DMS79 treated with DMSO at 0.1 percent for 48 hours (cell line): Measurements from ENCODE around the gene FLVCR2.
"Not testable (repeated sequence)": the region's sequence is repeated elsewhere in the genome, so short reads cannot be mapped to it uniquely, and the experiment has no call there.

Source experiments
- DNase-seq: peaks from one replicate; lab custom pipeline; 2025; lab: John Stamatoyannopoulos, UW

Gene FLVCR2

GRCh38 chr14:75595226-75595625 lies 16.8 kb downstream of the FLVCR2 start:
- no peak for DNase-seq

GRCh38 chr14:75597149-75597548 lies 18.7 kb downstream of the FLVCR2 start:
- DNase-seq, result no peak

- not testable (repeated sequence) for DNase-seq
Observed at GRCh38 chr14:75600100-75600499, 21.7 kb downstream of the FLVCR2 start.

- not testable (repeated sequence) for DNase-seq
Observed at GRCh38 chr14:75601061-75601460, 22.6 kb downstream of the FLVCR2 start.

- DNase-seq, result no peak
Observed at GRCh38 chr14:75602503-75602902, 24.1 kb downstream of the FLVCR2 start.

GRCh38 chr14:75604979-75605851 lies 26.8 kb downstream of the FLVCR2 start:
- DNase-seq, result peak; percentile 89

- no peak for DNase-seq
Observed at GRCh38 chr14:75605916-75606315, 27.5 kb downstream of the FLVCR2 start.

GRCh38 chr14:75607044-75607443 lies 28.6 kb downstream of the FLVCR2 start:
- no peak for DNase-seq

- DNase-seq, result no peak
Observed at GRCh38 chr14:75607842-75608640, 29.6 kb downstream of the FLVCR2 start.

- no peak for DNase-seq
Observed at GRCh38 chr14:75609116-75609515, 30.7 kb downstream of the FLVCR2 start.

- DNase-seq, result no peak
Observed at GRCh38 chr14:75609606-75610475, 31.4 kb downstream of the FLVCR2 start.

- no peak for DNase-seq
Observed at GRCh38 chr14:75610834-75611233, 32.4 kb downstream of the FLVCR2 start.

GRCh38 chr14:75612157-75612556 lies 33.7 kb downstream of the FLVCR2 start:
- no peak for DNase-seq

- no peak for DNase-seq
Observed at GRCh38 chr14:75614179-75614578, 35.8 kb downstream of the FLVCR2 start.

GRCh38 chr14:75615200-75615599 lies 36.8 kb downstream of the FLVCR2 start:
- DNase-seq, result no peak

GRCh38 chr14:75619548-75619947 lies 41.1 kb downstream of the FLVCR2 start:
- DNase-seq, result no peak

GRCh38 chr14:75625034-75625433 lies 46.6 kb downstream of the FLVCR2 start:
- no peak for DNase-seq

- no peak for DNase-seq
Observed at GRCh38 chr14:75626396-75626795, 48.0 kb downstream of the FLVCR2 start.

- no peak for DNase-seq
Observed at GRCh38 chr14:75626863-75627262, 48.4 kb downstream of the FLVCR2 start.

- DNase-seq, result no peak
Observed at GRCh38 chr14:75627406-75627805, 49.0 kb downstream of the FLVCR2 start.

GRCh38 chr14:75628816-75629215 lies 50.4 kb downstream of the FLVCR2 start:
- peak; percentile 98 for DNase-seq
